Right cardiac atrium (tissue), 5 donors: Measurements from ENCODE around the gene DNM3. TPM values are rescaled to one million over a fixed set of nuclear protein-coding genes. Genes with fewer than 3 reads are reported as not detected.
"Not testable (repeated sequence)": the region's sequence is repeated elsewhere in the genome, so short reads cannot be mapped to it uniquely, and the experiment has no call there.

Experiments used
- ATAC-seq, 2 donors: fragments of 200-7000 bp; cut with Tn5 transposase; one replicate each; pipeline versions ENCODE4 v1.8.0 to v1.9.1; 2020; ENCODE audit warnings: moderate library complexity in 2 of 2, mild to moderate bottlenecking in 1 of 2
- DNase-seq, 3 donors: peaks; one replicate each; pipeline ENCODE4 v3.0.0-alpha.2; 2020
- H3K27ac ChIP-seq: one replicate; pipeline ENCODE4 v1.5.1; 2013; ENCODE audit warnings: mild to moderate bottlenecking, low read length, control low read depth, moderate library complexity
- H3K27me3 ChIP-seq: one replicate; pipeline ENCODE4 v1.6.1; 2013; ENCODE audit not compliant: control insufficient read depth, insufficient read depth
- H3K4me1 ChIP-seq: one replicate; pipeline ENCODE4 v1.6.1; 2013; ENCODE audit warnings: low read length; ENCODE audit not compliant: control insufficient read depth, insufficient read depth
- H3K4me3 ChIP-seq: one replicate; pipeline ENCODE4 v1.5.1; 2013; ENCODE audit warnings: low read length, control low read depth
- H3K9me3 ChIP-seq: one replicate; pipeline ENCODE4 v1.6.1; 2013; ENCODE audit warnings: low read length; ENCODE audit not compliant: control insufficient read depth
- WGBS: extraction: QIAGEN DNeasy Blood & Tissue Kit; methylation state at CpG from one replicate; pipeline ENCODE4 v1.1.7; 2013; 5-methylcytosine and 5-hydroxymethylcytosine counted together
- intact Hi-C, 4 donors: fragments of 100-400 bp; cut with DNase I; formaldehyde crosslinking; loops; one replicate each; pipeline versions ENCODE4 v1.11.0 to v1.14.0; 2022 to 2023
- polyA plus RNA-seq: library from polyadenylated mRNA; stranded (reverse); fragments of 200-250 nt; gene quantifications from one replicate; pipeline ENCODE4 v1.2.3, GENCODE V29; 2013
- total RNA-seq, 4 donors: library from RNA; stranded (reverse); fragmentation: NEBNext Ultra II Directional; extraction: Animal tissue kit (Norgen Biotek cat#: 25700); gene quantifications; one replicate each; pipeline ENCODE4 v1.2.1, GENCODE V29; 2021
- donor health status: healthy with polysubstance abuse.
- donor health status: DM: no; HTN: yes; CAD: no.
- donor health status: DM: no; HTN: no; CAD: no.
- donor health status: DM: no; HTN: yes; CAD: no; lungs with severe emphysema.
- donor health status: DM: yes; HTN: yes; CAD: no.

The DNM3 gene
- total and polyA plus RNA-seq, 5 donors = 1.5 to 2.2 (median 1.7) TPM

DNA sequence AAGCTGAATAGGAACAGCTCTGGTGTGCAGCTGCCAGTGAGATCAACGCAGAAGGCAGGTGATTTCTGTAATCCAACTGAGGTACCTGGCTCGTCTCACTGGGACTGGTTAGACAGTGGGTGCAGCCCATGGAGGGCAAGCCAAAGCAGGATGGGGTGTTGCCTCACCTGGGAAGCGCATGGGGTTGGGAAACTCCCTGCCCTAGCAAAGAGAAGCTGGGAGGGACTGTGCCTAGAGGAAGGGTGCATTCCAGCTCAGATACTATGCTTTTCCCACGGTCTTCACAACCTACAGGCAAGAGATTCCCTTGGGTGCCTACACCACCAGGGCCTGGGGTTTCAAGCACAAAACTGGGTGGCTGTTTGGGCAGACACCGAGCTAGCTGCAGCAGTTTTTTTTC lies 183.2 kb downstream of the DNM3 start:
- Histone ChIP-seq H3K9me3 (no peaks in the 10 kb centered on the region), H3K4me3 (no peak overlapping the region), H3K27ac (no peak overlapping the region), H3K4me1 (no peaks in the 10 kb centered on the region), H3K27me3 (no peaks in the 10 kb centered on the region)
- DNase-seq (no peak), ATAC-seq (no peak)
- 93% methylated on average over 5 of the region's 5 CpGs for WGBS
- intact Hi-C loops = no loop called here

DNA sequence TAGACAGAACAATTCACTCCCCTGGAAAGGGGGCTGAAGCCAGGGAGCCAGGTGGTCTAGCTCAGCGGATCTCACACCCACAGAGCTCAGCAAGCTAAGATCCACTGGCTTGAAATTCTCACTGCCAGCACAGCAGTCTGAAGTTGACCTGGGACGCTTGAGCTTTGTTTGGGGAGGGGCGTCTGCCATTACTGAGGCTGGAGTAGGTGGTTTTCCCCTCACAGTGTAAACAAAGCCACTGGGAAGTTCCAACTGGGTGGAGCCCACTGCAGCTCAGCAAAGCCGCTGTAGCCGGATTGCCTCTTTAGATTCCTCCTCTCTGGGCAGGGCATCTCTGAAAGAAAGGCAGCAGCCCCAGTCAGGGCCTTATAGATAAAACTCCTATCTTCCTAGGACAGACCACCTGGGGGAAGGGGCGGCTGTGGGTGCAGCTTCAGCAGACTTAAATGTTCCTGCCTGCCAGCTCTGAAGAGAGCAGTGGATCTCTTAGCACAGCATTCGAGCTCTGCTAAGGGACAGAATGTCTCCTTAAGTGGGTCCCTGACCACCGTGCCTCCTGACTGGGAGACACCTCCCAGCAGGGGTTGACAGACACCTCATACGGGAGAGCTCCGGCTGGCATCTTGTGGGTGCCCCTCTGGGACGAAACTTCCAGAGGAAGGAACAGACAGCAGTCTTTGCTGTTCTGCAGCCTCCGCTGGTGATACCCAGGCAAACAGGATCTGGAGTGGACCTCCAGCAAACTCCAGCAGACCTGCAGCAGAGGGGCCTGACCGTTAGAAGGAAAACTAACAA lies 183.8 kb downstream of the DNM3 start:
- ATAC-seq, H3K4me3 ChIP-seq, H3K27me3 ChIP-seq, DNase-seq, H3K9me3 ChIP-seq, intact Hi-C loops, H3K27ac ChIP-seq, H3K4me1 ChIP-seq: not testable (repeated sequence)
- 78% methylated on average over 13 of the region's 13 CpGs for WGBS

DNA sequence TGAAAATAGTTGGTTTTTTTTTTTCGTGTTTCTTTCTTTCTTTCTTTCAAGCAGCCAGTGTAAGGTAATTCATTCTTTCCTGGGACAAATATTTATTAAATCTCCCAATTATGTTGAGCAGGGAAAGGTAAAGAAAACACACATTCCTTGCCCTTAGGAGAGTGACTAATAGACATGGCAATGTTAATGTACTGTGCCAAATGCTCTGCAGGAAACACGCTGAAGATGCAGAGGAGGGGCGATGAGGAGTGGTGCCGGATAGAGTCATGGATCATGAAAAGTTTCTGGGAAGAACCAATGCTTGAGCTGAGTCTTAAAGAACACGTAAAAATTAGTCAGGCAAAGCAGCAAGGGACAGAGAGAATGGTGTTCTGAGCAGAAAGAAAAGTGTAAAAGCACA lies 199.2 kb downstream of the DNM3 start:
- H3K4me3 ChIP-seq = no peak overlapping the region
- intact Hi-C loops = no loop called here
- no peaks in the 10 kb centered on the region for H3K27me3 ChIP-seq
- H3K27ac ChIP-seq = no peak overlapping the region
- ATAC-seq = no peak
- no peaks in the 10 kb centered on the region for H3K4me1 ChIP-seq
- no peaks in the 10 kb centered on the region for H3K9me3 ChIP-seq
- no peak for DNase-seq
- 86% methylated on average over 5 of the region's 5 CpGs for WGBS

DNA sequence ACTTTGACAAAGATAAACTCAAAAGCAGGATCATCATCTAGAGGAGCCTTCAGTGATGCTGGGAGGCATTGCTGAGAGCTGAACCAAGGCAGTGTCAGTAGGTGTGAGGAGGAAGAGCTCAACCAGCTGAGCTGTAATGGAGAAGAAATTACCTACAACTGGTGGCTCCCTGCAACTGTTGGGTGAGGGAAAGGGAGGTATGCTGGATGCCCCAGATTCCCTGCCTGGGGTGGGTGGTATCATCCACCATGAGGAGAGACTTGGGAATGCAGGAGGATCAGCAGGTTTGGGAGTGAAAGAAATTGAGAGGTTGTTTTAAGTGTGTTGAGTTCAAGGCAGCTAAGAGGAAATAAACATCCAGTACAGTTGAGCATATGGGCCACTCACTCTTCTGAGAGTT lies 199.8 kb downstream of the DNM3 start:
- ATAC-seq = no peak
- intact Hi-C loops = no loop called here
- Histone ChIP-seq H3K4me3 (no peak overlapping the region), H3K9me3 (no peaks in the 10 kb centered on the region), H3K27ac (no peak overlapping the region), H3K27me3 (no peaks in the 10 kb centered on the region), H3K4me1 (no peaks in the 10 kb centered on the region)
- DNase-seq = no peak

DNA sequence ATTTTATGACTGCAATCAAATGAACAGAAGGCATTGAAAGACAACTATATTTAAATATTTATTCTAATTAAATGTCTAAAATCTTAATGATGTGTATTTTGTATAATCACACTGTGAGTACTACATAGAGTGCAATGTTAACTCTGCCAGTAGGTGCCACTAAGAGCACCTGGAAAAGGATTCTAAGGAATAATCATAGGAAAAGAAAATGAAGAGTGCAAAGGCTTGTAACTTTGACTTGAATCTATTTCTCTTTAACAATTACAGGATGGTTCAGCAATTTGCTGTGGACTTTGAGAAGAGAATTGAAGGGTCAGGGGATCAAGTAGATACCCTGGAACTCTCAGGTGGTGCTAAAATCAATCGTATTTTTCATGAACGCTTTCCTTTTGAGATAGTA lies 200.4 kb downstream of the DNM3 start:
- DNase-seq (no peak), ATAC-seq (no peak)
- 63% methylated on average over 2 of the region's 2 CpGs for WGBS
- no peaks in the 10 kb centered on the region for H3K4me1 ChIP-seq
- intact Hi-C loops = no loop called here
- H3K27ac ChIP-seq = no peak overlapping the region
- no peaks in the 10 kb centered on the region for H3K9me3 ChIP-seq
- H3K27me3 ChIP-seq = no peaks in the 10 kb centered on the region
- H3K4me3 ChIP-seq = no peak overlapping the region

DNA sequence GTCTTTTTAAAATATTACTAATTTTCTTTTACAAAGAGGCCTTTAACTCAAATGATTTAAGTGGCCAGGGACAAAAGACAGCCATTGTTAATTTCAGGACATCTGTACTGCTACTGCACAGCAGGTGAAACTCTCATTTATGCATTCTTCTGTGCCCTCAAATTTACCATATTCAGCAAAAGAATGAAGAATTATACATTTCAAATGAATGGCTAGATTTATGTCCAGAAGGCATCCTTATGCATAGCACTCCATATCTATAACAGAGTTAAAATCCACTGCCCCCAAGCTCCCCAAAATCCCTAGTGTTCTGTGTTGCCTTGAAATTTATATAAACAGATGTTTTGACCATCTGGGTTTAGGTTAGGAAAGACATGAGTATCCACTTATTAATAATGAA lies 202.6 kb downstream of the DNM3 start:
- Histone ChIP-seq H3K27ac (no peak overlapping the region), H3K27me3 (no peaks in the 10 kb centered on the region), H3K4me1 (no peaks in the 10 kb centered on the region), H3K9me3 (no peaks in the 10 kb centered on the region), H3K4me3 (no peak overlapping the region)
- no peak for ATAC-seq
- no peak for DNase-seq
- intact Hi-C loops = no loop called here

DNA sequence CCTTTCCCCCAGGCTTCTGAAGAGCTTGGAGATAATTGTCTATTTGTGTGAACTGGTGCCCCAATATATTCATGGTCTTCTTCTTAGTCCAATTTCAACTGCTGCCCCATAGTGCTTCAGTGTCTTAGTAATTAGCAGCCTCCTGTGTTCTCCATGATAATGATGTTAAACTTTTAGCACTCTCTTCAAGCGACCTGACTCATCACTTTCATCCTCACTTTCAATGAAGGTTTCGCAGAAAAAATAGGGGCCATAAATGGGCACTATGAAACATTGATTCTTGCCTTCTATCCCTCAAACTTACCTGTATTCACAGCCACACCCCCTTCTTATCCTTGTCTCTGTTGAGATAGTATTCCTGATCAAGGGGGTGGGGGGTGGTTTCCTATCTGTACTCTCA lies 210.6 kb downstream of the DNM3 start:
- intact Hi-C loops = no loop called here
- Histone ChIP-seq H3K4me3 (no peak overlapping the region), H3K27ac (no peak overlapping the region), H3K9me3 (no peaks in the 10 kb centered on the region), H3K27me3 (no peaks in the 10 kb centered on the region), H3K4me1 (no peaks in the 10 kb centered on the region)
- no peak for DNase-seq
- 89% methylated on average over 2 of the region's 2 CpGs for WGBS
- ATAC-seq = no peak

DNA sequence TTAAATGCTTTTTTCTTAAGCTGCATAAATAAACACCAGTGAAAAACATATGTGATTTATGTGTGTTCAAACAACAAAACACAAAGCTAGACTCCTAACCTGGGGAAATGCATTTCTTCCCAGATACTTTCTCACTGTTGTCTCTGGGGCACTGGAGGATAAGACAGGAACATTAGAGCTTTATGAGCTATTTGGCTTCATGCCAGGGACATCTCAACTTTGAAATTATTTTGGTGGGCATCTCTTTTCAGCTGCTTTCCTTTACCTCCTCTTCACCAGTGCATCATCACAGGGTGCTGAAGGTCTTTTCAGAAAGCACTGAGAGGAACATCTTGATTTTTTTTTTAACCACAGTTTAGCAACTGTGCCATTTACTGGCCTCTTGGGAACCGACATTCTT lies 212.9 kb downstream of the DNM3 start:
- Histone ChIP-seq H3K4me1 (no peaks in the 10 kb centered on the region), H3K9me3 (no peaks in the 10 kb centered on the region), H3K4me3 (no peak overlapping the region), H3K27ac (no peak overlapping the region), H3K27me3 (no peaks in the 10 kb centered on the region)
- DNase-seq (no peak), ATAC-seq (no peak)
- intact Hi-C loops = no loop called here
- WGBS = 85% methylated on average over 1 of the region's 1 CpG

DNA sequence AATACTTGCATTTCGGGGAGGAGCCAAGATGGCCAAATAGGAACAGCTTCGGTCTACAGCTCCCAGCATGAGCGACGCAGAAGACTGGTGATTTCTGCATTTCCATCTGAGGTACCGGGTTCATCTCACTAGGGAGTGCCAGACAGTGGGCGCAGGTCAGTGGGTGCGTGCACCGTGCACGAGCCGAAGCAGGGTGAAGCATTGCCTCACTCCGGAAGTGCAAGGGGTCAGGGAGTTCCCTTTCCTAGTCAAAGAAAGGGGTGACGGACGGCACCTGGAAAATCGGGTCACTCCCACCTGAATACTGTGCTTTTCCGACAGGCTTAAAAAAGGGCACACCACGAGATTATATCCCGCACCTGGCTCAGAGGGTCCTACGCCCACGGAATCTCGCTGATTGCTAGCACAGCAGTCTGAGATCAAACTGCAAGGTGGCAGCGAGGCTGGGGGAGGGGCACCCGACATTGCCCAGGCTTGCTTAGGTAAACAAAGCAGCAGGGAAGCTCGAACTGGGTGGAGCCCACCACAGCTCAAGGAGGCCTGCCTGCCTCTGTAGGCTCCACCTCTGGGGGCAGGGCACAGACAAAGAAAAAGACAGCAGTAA lies 214.6 kb downstream of the DNM3 start:
- 94% methylated on average over 23 of the region's 23 CpGs for WGBS
- H3K9me3 ChIP-seq, DNase-seq, H3K27me3 ChIP-seq, H3K4me3 ChIP-seq, H3K27ac ChIP-seq, H3K4me1 ChIP-seq, ATAC-seq, intact Hi-C loops: not testable (repeated sequence)

DNA sequence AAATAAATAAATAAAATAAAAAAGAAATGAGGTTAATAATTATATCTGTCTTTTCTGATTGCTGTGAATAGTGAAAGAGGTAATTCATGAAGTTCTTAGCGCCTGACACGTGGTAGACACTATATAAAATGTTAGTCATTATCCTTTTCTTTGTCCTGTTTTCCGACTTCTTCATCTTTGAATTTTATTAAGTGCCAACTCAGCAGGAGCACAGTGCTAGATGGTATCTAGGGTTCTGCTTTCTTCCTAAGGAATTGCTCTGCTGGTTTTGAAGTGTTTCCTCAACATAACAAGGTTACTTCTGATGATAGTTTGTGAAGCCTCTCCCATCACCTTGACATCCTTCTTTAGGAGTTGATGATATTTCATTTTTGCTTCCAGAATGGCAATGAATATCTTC lies 227.0 kb downstream of the DNM3 start:
- WGBS = 95% methylated on average over 3 of the region's 3 CpGs
- no peak overlapping the region for H3K4me3 ChIP-seq
- no peaks in the 10 kb centered on the region for H3K9me3 ChIP-seq
- DNase-seq (no peak), ATAC-seq (no peak)
- H3K27ac ChIP-seq = no peak overlapping the region
- intact Hi-C loops = no loop called here
- no peaks in the 10 kb centered on the region for H3K27me3 ChIP-seq
- no peaks in the 10 kb centered on the region for H3K4me1 ChIP-seq

DNA sequence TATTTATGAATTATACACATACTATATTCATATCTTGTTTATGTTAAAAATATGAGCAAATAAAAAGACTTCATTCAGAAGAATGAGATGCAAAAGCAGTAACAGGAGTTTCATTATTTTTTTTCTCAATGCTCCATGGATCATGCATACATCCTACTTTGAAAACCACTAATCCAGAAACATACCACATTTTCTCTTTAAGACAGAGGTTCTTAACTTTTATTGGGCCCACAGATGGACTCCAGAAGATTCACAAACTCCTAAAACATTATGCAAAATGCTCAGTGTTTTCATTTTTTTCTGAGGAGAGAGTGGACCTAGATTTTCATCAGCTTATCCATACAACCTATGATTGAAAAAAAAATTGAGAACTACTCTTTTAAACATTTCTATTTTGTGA lies 227.8 kb downstream of the DNM3 start:
- Histone ChIP-seq H3K4me3 (no peak overlapping the region), H3K27ac (no peak overlapping the region), H3K27me3 (no peaks in the 10 kb centered on the region), H3K9me3 (no peaks in the 10 kb centered on the region), H3K4me1 (no peaks in the 10 kb centered on the region)
- intact Hi-C loops = no loop called here
- no peak for ATAC-seq
- DNase-seq = no peak

DNA sequence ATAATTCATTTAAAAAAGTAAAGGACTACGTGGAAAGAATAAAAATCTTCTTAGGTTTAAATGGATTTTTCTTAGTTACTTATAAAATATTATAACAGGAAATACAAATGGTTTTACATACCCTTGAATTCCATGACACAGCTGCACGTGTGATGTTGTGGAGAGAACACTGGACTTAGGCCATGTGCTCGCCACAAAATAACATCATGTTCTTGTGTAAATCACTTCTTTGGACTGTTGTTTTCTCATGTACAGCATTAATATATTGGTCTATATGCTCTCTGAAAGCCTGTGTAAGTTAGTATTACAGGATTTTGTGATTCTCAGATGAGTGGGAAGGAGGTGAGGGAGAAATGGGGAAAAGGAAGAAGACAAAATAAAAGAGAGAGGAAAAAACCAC lies 228.2 kb downstream of the DNM3 start:
- DNase-seq (no peak), ATAC-seq (no peak)
- H3K4me1 ChIP-seq = no peaks in the 10 kb centered on the region
- H3K9me3 ChIP-seq = no peaks in the 10 kb centered on the region
- no peak overlapping the region for H3K4me3 ChIP-seq
- intact Hi-C loops = no loop called here
- H3K27ac ChIP-seq = no peak overlapping the region
- 58% methylated on average over 3 of the region's 3 CpGs for WGBS
- H3K27me3 ChIP-seq = no peaks in the 10 kb centered on the region
